ENCODE results near the gene DYNC1LI2. TPM values are rescaled to one million over a fixed set of nuclear protein-coding genes. Genes with fewer than 3 reads are reported as not detected.

Gene DYNC1LI2
- total and polyA plus RNA-seq, 2 donors (not counting 1 experiment from before 2014, with no cell fraction given), result 33.9 to 109 TPM

GRCh38 chr16:66728117-66728787, 23.2 kb downstream of the DYNC1LI2 start:
- H3K4me3 ChIP-seq (ENCODE audit: control extremely low read depth in 1 of 5, extremely low read depth in 1 of 5, insufficient read depth in 1 of 5, low read depth in 2 of 5, low read length in 4 of 5), result no peak overlapping the region
- Mint-ChIP-seq H3K27ac (no peak overlapping the region), H3K27me3 (no peaks in the 10 kb centered on the region), H3K9me3 (ENCODE audit: insufficient read depth) (no peaks in the 10 kb centered on the region), H3K4me1 (peaks cover 3% of the 10 kb centered on the region), H3K4me3 (no peak overlapping the region)
- H3K27ac ChIP-seq (ENCODE audit: low read length in 2 of 2), result no peak overlapping the region
- DNase-seq, result peak; percentile 60
- H3K4me1 ChIP-seq (ENCODE audit: control insufficient read depth in 2 of 2, insufficient read depth in 2 of 2, low read length in 2 of 2), result no peaks in the 10 kb centered on the region
- ChIA-PET CTCF (interaction anchor here (0.6 to 3.8 kb wide), 21 partner anchors 9 to 322 kb away, joined by 3 to 40 read pairs (median 5); partner anchors contain the start of genes CKLF and DYNC1LI2), POLR2A (no interaction called here)
- H3K4me2 ChIP-seq (replicated peaks; ENCODE audit: low read depth, low read length, poor library complexity, severe bottlenecking), result no peak overlapping the region
- no peaks in the 10 kb centered on the region for H3K9me3 ChIP-seq (ENCODE audit: control extremely low read depth in 1 of 3, control insufficient read depth in 2 of 3, insufficient read depth in 1 of 3, low read length in 2 of 3)
- no peaks in the 10 kb centered on the region for H3K27me3 ChIP-seq (replicated peaks in 1 of 4; ENCODE audit: control extremely low read depth in 1 of 4, control insufficient read depth in 3 of 4, insufficient read depth in 4 of 4, low read length in 3 of 4)
- H3K36me3 ChIP-seq (replicated peaks in 1 of 2; ENCODE audit: control extremely low read depth in 1 of 2, control insufficient read depth in 1 of 2, extremely low read depth in 1 of 2, insufficient read depth in 2 of 2, low read length in 1 of 2), result peaks cover 6 to 82% of the 10 kb centered on the region in 2 experiments
- no peaks in the 10 kb centered on the region for H4K20me1 ChIP-seq (ENCODE audit: control insufficient read depth, insufficient read depth, low read length, poor library complexity, severe bottlenecking)
- peak; percentile 57 for ATAC-seq (ENCODE audit: low read depth)
- no peak overlapping the region for H2AFZ ChIP-seq (ENCODE audit: insufficient read depth, low read depth, low read length, poor library complexity, severe bottlenecking)
- no CpG with 5 or more reads among the region's 3 CpGs for WGBS (ENCODE audit: insufficient coverage)
- H3K79me2 ChIP-seq (ENCODE audit: control insufficient read depth, insufficient read depth, low read length), result no peaks in the 10 kb centered on the region
- no peak overlapping the region for H3K9ac ChIP-seq (ENCODE audit: low read length)
- TF ChIP-seq EZH2 (IDR thresholded peaks at IDR 0.05; ENCODE audit: borderline replicate concordance, insufficient read depth, low read depth, low read length, poor library complexity, severe bottlenecking), result no peak
- peak; percentile 83 for TF ChIP-seq CTCF (IDR thresholded peaks at IDR 0.05)
- intact Hi-C loops (cut with micrococcal nuclease), result loop anchor here (1.0 to 2.0 kb wide), 2 partner anchors 140 to 321 kb away; no protein-coding TSS in a partner anchor

GRCh38 chr16:66720766-66721165, 30.6 kb downstream of the DYNC1LI2 start:
- WGBS (ENCODE audit: insufficient coverage), result 100% methylated on average over 1 of the region's 3 CpGs
- Histone ChIP-seq H3K27ac (ENCODE audit: low read length in 2 of 2) (no peak overlapping the region), H3K9ac (ENCODE audit: low read length) (no peak overlapping the region), H3K4me3 (ENCODE audit: control extremely low read depth in 1 of 5, extremely low read depth in 1 of 5, insufficient read depth in 1 of 5, low read depth in 2 of 5, low read length in 4 of 5) (no peak overlapping the region), H3K4me2 (replicated peaks; ENCODE audit: low read depth, low read length, poor library complexity, severe bottlenecking) (no peak overlapping the region), H3K4me1 (ENCODE audit: control insufficient read depth in 2 of 2, insufficient read depth in 2 of 2, low read length in 2 of 2) (no peaks in the 10 kb centered on the region), H3K36me3 (replicated peaks in 1 of 2; ENCODE audit: control extremely low read depth in 1 of 2, control insufficient read depth in 1 of 2, extremely low read depth in 1 of 2, insufficient read depth in 2 of 2, low read length in 1 of 2) (peaks cover 7 to 31% of the 10 kb centered on the region in 2 experiments), H3K27me3 (replicated peaks in 1 of 4; ENCODE audit: control extremely low read depth in 1 of 4, control insufficient read depth in 3 of 4, insufficient read depth in 4 of 4, low read length in 3 of 4) (no peaks in the 10 kb centered on the region), H3K79me2 (ENCODE audit: control insufficient read depth, insufficient read depth, low read length) (no peaks in the 10 kb centered on the region), H2AFZ (ENCODE audit: insufficient read depth, low read depth, low read length, poor library complexity, severe bottlenecking) (no peak overlapping the region), H4K20me1 (ENCODE audit: control insufficient read depth, insufficient read depth, low read length, poor library complexity, severe bottlenecking) (no peaks in the 10 kb centered on the region), H3K9me3 (ENCODE audit: control extremely low read depth in 1 of 3, control insufficient read depth in 2 of 3, insufficient read depth in 1 of 3, low read length in 2 of 3) (no peaks in the 10 kb centered on the region)
- ATAC-seq (ENCODE audit: low read depth), result no peak
- Mint-ChIP-seq H3K4me3 (no peak overlapping the region), H3K9me3 (ENCODE audit: insufficient read depth) (no peaks in the 10 kb centered on the region), H3K27ac (no peak overlapping the region), H3K4me1 (no peaks in the 10 kb centered on the region), H3K27me3 (no peaks in the 10 kb centered on the region)
- CTCF ChIA-PET, result no interaction called here
- intact Hi-C loops (cut with micrococcal nuclease), result no loop called here
- TF ChIP-seq EZH2 (IDR thresholded peaks at IDR 0.05; ENCODE audit: borderline replicate concordance, insufficient read depth, low read depth, low read length, poor library complexity, severe bottlenecking), result no peak
- DNase-seq, result no peak
- POLR2A ChIA-PET, result no interaction called here
